AG04450 (cell line): ENCODE data around the gene FEN1. TPM values are rescaled to one million over a fixed set of nuclear protein-coding genes. Genes with fewer than 3 reads are reported as not detected.
A peak's percentile ranks its signal among the peaks of the same experiment; 100 is the strongest.

Source experiments
- CTCF ChIA-PET: fragments of 300-600, 350-600 bp; formaldehyde crosslinking; extraction: SDS; loops from one replicate; lab custom pipeline; 2022; ENCODE audit warnings: antibody characterized with exemption, inconsistent platforms; lab: Charles Lee
- POLR2A ChIA-PET: fragments of 350-600 bp; formaldehyde crosslinking; extraction: SDS; loops from one replicate; lab custom pipeline; 2021; ENCODE audit warnings: antibody characterized with exemption, inconsistent platforms; lab: Yijun Ruan, JAX
- DNase-seq: peaks from one replicate; pipeline ENCODE4 v3.0.0-alpha.2; 2011; ENCODE audit warnings: low read depth, low spot score
- H3K27ac ChIP-seq: one replicate; pipeline ENCODE4 v1.5.1; 2012; ENCODE audit warnings: low read depth, low read length, control low read depth
- H3K27me3 ChIP-seq: one replicate; pipeline ENCODE4 v1.6.0; 2012; ENCODE audit warnings: low read length; ENCODE audit not compliant: control insufficient read depth, insufficient read depth
- H3K4me3 ChIP-seq: 2 replicates; pipeline ENCODE4 v1.5.1; 2011; ENCODE audit warnings: mild to moderate bottlenecking, low read depth, low read length, control low read depth
- H3K9me3 ChIP-seq: 2 replicates; pipeline ENCODE4 v1.5.1; 2012; ENCODE audit warnings: low read length; ENCODE audit not compliant: control insufficient read depth, insufficient read depth
- CTCF ChIP-seq: IDR thresholded peaks from 2 replicates; pipeline ENCODE4 v1.5.1; 2011; ENCODE audit warnings: low read depth, low read length, control low read depth, inconsistent platforms
- polyA plus RNA-seq: library from polyadenylated mRNA; depleted of rRNA; stranded (reverse); fragments of >200 nt; gene quantifications from 2 replicates; pipeline ENCODE4 v1.2.3, GENCODE V29; 2011

Gene FEN1
- polyA plus RNA-seq, 1 experiment: 7.1 TPM

DNA sequence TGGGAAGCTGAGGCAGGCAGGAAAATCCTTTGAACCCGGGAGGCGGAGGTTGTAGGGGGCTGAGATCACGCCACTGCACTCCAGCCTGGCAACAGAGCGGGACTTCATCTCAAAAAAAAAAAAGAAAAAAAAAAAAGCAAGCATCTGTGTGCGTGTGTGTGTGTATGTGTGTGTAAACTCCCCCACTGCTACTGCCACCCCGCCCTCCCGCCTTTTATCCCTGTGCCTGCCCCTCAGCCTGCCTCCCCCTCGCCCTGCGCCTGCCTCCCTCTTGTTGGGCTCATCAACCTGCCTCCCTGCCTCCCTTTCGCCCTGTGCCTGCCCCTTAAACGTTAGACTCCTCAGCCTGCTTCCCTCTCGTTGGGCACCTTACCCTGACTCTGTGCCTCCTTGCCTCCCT, 18.3 kb upstream of the FEN1 start:
- no peak for DNase-seq
- ChIA-PET CTCF (interaction anchor here (3.5 kb wide), 1 partner anchor 27 kb away, joined by 15 read pairs; no protein-coding TSS in a partner anchor), POLR2A (interaction anchor here (1.0 kb wide), 1 partner anchor 10 kb away, joined by 8 read pairs; no protein-coding TSS in a partner anchor)
- Histone ChIP-seq H3K4me3 (no peak overlapping the region), H3K9me3 (no peaks in the 10 kb centered on the region), H3K27ac (no peak overlapping the region), H3K27me3 (no peaks in the 10 kb centered on the region)
- TF ChIP-seq CTCF: no peak

DNA sequence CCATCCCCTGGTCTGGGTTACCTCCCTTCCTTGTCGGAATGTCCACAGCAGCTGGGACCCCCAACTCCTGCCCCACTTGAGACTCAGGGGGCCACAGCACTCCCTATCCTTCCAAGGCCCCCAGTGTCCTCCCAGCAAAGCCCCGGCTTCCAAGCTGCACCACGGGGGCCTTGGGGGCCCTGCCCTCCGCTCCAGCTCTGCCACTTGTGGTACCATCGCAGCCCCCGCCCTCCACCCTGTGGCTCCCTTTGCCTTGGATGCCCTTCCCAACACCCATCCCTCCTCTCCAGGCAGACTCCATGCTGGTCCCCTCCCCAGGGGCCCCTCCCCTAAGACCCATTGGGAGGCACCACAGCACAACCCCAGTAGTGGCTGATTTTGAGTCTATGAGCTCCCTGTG, 17.6 kb upstream of the FEN1 start:
- no peak for DNase-seq
- no peaks in the 10 kb centered on the region for H3K9me3 ChIP-seq
- no peak overlapping the region for H3K27ac ChIP-seq
- POLR2A ChIA-PET: no interaction called here
- no peak for TF ChIP-seq CTCF
- no peaks in the 10 kb centered on the region for H3K27me3 ChIP-seq
- CTCF ChIA-PET: interaction anchor here (0.9 to 3.5 kb wide), 4 partner anchors 14 to 28 kb away, joined by 3 to 15 read pairs (median 6); no protein-coding TSS in a partner anchor
- H3K4me3 ChIP-seq: no peak overlapping the region

- Histone ChIP-seq H3K9me3 (no peaks in the 10 kb centered on the region), H3K27ac (no peak overlapping the region), H3K27me3 (no peaks in the 10 kb centered on the region), H3K4me3 (no peak overlapping the region)
- TF ChIP-seq CTCF: no peak
- CTCF ChIA-PET: interaction anchor here (0.8 to 3.5 kb wide), 7 partner anchors 12 to 29 kb away, joined by 3 to 15 read pairs (median 4); no protein-coding TSS in a partner anchor
- no peak for DNase-seq
- POLR2A ChIA-PET: no interaction called here
Measured at GRCh38 chr11:61775606-61776554, 16.8 kb upstream of the FEN1 start.

GRCh38 chr11:61776561-61777075, 16.1 kb upstream of the FEN1 start:
- no peak overlapping the region for H3K27ac ChIP-seq
- H3K9me3 ChIP-seq: no peaks in the 10 kb centered on the region
- no peak overlapping the region for H3K4me3 ChIP-seq
- ChIA-PET POLR2A (no interaction called here), CTCF (interaction anchor here (1.1 to 3.5 kb wide), 5 partner anchors 12 to 29 kb away, joined by 3 to 15 read pairs (median 4); no protein-coding TSS in a partner anchor)
- peak; percentile 45 for DNase-seq
- TF ChIP-seq CTCF: peak; percentile 89
- H3K27me3 ChIP-seq: no peaks in the 10 kb centered on the region
